ENCODE measurements around the gene RHBDF2.

The RHBDF2 gene

DNA sequence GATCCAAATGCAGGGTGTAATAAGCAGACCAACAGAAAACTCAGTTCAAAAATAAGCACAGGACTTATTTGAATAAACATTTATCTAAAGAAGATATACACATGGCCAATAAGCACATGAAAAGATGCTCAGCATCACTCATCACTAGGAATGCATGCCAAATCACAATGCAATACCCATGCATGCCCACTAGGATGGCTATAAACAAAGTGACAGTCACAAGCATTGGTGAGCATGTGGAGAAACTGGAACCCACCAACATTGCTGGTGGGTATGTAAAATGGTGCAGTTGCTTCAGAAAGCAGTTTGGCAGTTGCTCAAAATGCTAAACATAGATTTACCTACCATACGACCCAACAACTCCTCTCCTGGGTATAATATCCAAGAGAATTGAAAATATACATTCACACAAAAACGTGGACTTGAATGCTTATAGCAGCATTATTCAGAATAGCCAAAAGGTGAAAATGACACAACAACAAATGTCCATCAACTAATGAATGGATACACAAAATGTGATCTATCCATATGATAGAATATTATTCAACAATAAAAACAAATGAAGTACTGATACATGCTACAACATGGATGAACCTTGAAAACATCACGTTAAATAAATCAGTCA lies 68.4 kb downstream of the RHBDF2 start:
- DNase-seq, result no peak

- no peak for DNase-seq
Measured at GRCh38 chr17:76432004-76432403, 69.2 kb downstream of the RHBDF2 start.

- DNase-seq, result no peak
Measured at GRCh38 chr17:76431509-76431908, 69.7 kb downstream of the RHBDF2 start.

DNA sequence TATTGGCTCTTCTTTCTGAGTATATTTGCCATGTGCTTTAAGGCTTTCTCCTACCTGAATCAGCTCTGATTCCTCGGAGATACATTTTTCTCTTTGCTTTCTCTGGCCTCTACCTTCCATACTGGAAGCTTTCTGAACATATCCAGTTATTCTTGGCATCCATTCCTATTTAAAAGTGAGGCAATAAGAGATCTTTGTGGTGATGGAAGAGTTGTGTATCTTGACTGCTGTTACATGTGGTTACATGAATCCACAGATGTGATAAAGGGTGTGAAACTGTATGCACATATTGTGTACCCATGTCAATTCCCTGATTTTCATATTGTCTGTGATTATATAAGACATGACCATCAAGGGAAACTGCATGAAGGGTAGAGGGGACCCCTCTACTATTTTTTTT lies 72.7 kb downstream of the RHBDF2 start:
- no peak for DNase-seq

DNA sequence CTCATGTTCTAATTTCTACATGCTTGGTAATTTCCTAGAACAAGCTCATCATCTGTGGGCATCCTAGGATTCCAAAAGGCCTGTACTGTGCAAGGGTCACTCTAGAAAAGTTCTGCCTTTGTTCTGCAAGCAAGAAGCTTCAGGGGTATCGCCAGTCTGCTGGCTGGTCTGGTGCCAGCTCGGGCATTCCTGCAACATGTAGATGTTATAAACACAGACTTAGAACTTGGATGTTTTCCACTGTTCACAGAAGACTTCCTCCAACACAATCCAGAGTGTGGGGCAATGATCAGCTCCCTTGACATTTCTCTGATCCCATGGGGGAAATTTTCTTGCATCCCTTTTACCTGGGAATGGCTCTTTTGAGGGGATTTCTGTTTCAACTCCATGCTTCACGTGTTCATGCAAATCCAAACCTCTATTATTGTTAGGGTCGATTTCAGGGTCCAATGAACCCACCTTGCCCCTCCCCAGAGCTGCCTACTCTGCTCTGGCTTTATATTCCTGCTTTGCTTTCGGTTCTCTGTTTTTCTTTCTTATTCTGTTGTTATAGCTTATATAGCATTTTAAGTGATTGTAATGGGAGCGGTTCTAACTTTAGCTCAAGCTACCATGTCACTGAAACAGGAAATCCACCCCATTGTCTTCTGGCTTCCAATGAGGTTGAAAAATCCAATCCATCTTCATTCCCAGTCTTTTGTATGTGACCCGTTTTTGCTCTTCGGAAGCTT lies 73.6 kb downstream of the RHBDF2 start:
- no peak for DNase-seq

GRCh38 chr17:76426853-76427252 lies 74.4 kb downstream of the RHBDF2 start:
- no peak for DNase-seq

GRCh38 chr17:76422860-76423259 lies 78.4 kb downstream of the RHBDF2 start:
- DNase-seq, result no peak

DNA sequence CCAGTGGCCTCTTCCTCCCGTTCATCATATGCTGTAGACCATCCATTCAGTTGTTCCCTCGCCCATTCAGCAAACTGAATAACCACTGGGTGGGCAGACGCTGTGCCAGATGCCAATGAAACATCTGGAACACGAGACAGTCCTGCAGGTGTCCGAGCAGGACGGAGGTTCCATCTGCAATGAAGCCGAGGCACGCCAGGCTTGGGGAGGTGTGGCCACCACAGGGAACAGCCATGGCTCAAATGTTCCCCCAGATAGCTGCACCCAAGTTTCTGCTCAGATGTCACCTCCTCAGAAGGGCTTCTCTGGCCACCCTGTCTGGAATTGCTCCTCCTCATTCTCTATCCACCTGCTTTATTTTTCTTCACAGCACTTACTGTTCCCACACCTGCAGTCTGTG lies 78.8 kb downstream of the RHBDF2 start:
- no peak for DNase-seq

DNA sequence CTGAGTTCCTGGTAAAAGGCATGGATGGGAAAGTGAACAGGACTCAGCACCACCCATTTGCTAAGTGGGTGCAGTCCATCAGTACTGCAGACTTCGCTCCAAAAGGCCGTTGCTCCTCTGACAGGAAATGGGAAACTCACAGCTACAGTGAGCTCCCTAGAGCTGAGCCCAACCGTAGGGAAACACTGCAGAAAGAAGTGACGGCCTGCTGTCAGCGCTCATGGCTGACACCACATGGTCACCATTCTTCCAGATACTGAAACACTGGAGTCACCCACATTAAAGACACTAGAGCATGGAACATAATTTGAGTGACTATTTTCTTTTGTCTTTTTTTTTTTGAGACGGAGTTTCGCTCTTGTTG lies 80.2 kb downstream of the RHBDF2 start:
- no peak for DNase-seq
